Right lobe of liver (tissue), 4 donors: ENCODE data around the gene ZBTB8A.

Source experiments
- POLR2A ChIP-seq: fragments of 450-650 bp; IDR thresholded peaks from one replicate; pipeline ENCODE4 v1.6.1; 2017; ENCODE audit warnings: antibody characterized with exemption, mild to moderate bottlenecking
- TF ChIP-seq, protein P1 (sequence below), 4 donors: fragments of 200-600 bp in 3 of 4; fragments of 450-650 bp in 1 of 4; IDR thresholded peaks; one replicate each; pipeline versions ENCODE4 v1.5.1 to v1.8.0; 2016 to 2022; ENCODE audit warnings: antibody characterized with exemption in 4 of 4, mild to moderate bottlenecking in 2 of 4
- donor health status: DM: no; HTN: no; CAD: no.
- donor health status: DM: no; HTN: no; CAD: no.
- donor health status: DM: no; HTN: yes; CAD: no.

DNA sequence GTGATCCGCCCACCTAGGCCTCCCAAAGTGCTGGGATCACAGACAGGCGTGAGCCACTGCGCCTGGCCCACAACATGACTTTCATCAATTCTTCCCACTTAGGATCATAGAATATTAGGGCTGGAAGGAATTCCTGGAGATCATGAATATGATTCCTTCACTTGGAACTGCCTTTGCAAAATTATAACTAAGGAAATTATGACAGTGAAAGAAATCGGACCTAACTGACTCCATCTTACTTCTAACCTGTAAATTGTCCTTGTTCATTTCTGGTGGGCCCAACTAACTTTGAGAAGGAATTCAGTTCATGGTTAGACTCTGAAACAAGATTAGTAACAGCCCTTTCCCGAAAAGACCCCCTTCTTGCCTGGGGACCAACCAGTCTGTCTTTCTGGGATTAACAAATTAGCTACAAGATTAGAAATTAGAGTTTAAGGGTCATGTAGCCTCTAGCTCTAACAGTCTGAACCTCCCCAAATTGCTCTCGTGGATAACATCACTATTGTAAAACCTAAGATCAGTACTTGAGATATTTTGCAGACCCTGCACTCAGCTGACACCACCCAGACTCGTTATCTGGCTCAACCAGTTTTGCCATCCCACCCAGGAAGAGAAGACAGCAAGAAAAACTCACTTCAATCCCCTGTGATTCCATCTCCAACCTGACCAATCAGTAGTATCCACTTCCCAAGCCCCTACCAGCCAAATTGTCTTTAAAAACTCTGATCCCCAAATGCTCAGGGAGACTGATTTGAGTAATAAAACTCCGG lies 96.5 kb downstream of the ZBTB8A start:
- TF ChIP-seq, protein P1, sequence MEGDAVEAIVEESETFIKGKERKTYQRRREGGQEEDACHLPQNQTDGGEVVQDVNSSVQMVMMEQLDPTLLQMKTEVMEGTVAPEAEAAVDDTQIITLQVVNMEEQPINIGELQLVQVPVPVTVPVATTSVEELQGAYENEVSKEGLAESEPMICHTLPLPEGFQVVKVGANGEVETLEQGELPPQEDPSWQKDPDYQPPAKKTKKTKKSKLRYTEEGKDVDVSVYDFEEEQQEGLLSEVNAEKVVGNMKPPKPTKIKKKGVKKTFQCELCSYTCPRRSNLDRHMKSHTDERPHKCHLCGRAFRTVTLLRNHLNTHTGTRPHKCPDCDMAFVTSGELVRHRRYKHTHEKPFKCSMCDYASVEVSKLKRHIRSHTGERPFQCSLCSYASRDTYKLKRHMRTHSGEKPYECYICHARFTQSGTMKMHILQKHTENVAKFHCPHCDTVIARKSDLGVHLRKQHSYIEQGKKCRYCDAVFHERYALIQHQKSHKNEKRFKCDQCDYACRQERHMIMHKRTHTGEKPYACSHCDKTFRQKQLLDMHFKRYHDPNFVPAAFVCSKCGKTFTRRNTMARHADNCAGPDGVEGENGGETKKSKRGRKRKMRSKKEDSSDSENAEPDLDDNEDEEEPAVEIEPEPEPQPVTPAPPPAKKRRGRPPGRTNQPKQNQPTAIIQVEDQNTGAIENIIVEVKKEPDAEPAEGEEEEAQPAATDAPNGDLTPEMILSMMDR (IDR thresholded peaks at IDR 0.05), result no peak
- TF ChIP-seq POLR2A, result no peak
